Measurements from ENCODE around the gene NPL. TPM values are rescaled to one million over a fixed set of nuclear protein-coding genes. Genes with fewer than 3 reads are reported as not detected.

Gene NPL
- total RNA-seq, 1 experiment from 2014 or later: 2.4 TPM

DNA sequence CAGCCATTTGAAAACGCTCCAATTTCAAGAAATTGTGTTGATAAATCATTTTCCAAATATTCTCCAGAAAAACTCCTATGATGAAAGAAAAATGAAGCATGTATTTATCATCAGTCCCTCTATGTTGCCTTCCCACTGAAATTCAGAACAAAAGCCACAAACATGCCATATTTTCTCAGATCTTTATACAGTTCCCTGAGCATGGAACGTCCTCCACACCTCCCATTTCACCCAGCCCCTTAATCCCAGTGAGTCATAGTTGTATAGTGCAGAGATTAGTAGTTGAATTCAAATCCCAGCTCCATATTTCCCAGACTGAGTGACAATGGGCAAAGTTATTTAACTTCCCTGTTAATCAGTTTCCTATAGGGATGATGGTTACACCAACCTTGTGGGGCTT is 20.6 kb upstream of the NPL start:
- no peak overlapping the region for H3K4ac ChIP-seq (ENCODE audit: low read depth, low read length)
- H3K27me3 Mint-ChIP-seq (ENCODE audit: low read depth): no peaks in the 10 kb centered on the region; the same call in 1 of the 2 replicates

More for the DNA sequence above, 20.6 kb upstream of the NPL start:
- H3K79me1 ChIP-seq (ENCODE audit: insufficient read depth, low read depth, low read length, poor library complexity, severe bottlenecking): no peaks in the 10 kb centered on the region
- no peak overlapping the region for H2BK12ac ChIP-seq (ENCODE audit: insufficient read length, low read depth, low read length)
- no peak overlapping the region for H3K27ac Mint-ChIP-seq
- H2BK120ac ChIP-seq (ENCODE audit: low read depth, low read length, poor library complexity, severe bottlenecking): no peak overlapping the region
- H4K8ac ChIP-seq (replicated peaks; ENCODE audit: insufficient read length, low read depth, low read length): no peak overlapping the region
- H3K79me2 ChIP-seq (ENCODE audit: insufficient read depth, low read length): no peaks in the 10 kb centered on the region
- no peak overlapping the region for H3K4me3 Mint-ChIP-seq
- H3K27ac ChIP-seq (ENCODE audit: insufficient read length, low read depth, low read length): no peak overlapping the region
- H3K9me3 Mint-ChIP-seq: no peaks in the 10 kb centered on the region
- H3K4me2 ChIP-seq (ENCODE audit: insufficient read depth, insufficient read length, low read length): no peak overlapping the region
- TF ChIP-seq, protein P1, sequence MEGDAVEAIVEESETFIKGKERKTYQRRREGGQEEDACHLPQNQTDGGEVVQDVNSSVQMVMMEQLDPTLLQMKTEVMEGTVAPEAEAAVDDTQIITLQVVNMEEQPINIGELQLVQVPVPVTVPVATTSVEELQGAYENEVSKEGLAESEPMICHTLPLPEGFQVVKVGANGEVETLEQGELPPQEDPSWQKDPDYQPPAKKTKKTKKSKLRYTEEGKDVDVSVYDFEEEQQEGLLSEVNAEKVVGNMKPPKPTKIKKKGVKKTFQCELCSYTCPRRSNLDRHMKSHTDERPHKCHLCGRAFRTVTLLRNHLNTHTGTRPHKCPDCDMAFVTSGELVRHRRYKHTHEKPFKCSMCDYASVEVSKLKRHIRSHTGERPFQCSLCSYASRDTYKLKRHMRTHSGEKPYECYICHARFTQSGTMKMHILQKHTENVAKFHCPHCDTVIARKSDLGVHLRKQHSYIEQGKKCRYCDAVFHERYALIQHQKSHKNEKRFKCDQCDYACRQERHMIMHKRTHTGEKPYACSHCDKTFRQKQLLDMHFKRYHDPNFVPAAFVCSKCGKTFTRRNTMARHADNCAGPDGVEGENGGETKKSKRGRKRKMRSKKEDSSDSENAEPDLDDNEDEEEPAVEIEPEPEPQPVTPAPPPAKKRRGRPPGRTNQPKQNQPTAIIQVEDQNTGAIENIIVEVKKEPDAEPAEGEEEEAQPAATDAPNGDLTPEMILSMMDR (conservative IDR thresholded peaks at IDR 0.05): no peak
- no peak overlapping the region for H2AK5ac ChIP-seq (ENCODE audit: insufficient read length, low read length)
- H3K9ac ChIP-seq (ENCODE audit: extremely low read depth, insufficient read length, low read length): no peak overlapping the region
- no CpG with 5 or more reads among the region's 2 CpGs for WGBS (ENCODE audit: extremely low coverage, insufficient read length, low lambda C conversion rate)
- H2BK15ac ChIP-seq (ENCODE audit: low read depth, low read length): no peak overlapping the region
- H3K4me1 ChIP-seq (ENCODE audit: insufficient read depth, low read length): no peaks in the 10 kb centered on the region
- H3K23me2 ChIP-seq (ENCODE audit: insufficient read length, low read depth, low read length, poor library complexity, severe bottlenecking): no peaks in the 10 kb centered on the region
- H4K20me1 ChIP-seq (ENCODE audit: control insufficient read depth, insufficient read depth, insufficient read length): no peaks in the 10 kb centered on the region
- no peak overlapping the region for H3K18ac ChIP-seq (ENCODE audit: insufficient read length, low read depth, low read length)
- H2BK5ac ChIP-seq (ENCODE audit: insufficient read length, low read length): no peak overlapping the region
- no peak overlapping the region for H3T11ph ChIP-seq (ENCODE audit: low read length)
- H3K4me1 Mint-ChIP-seq: peaks cover 21 to 26% of the 10 kb centered on the region in 2 experiments
- H2BK20ac ChIP-seq (ENCODE audit: low read depth, low read length, poor library complexity, severe bottlenecking): no peak overlapping the region
- no peak overlapping the region for H2AFZ ChIP-seq (ENCODE audit: low read length)
- H3K36me3 Mint-ChIP-seq (ENCODE audit: insufficient read depth in 1 of 3, low read depth in 3 of 3): no peaks in the 10 kb centered on the region
- no peak overlapping the region for H4K91ac ChIP-seq (ENCODE audit: insufficient read length, low read depth, low read length)
- no peak overlapping the region for H4K5ac ChIP-seq (ENCODE audit: insufficient read length, low read depth, low read length)
- H3K9me3 ChIP-seq (ENCODE audit: control insufficient read depth, low read depth, low read length): no peaks in the 10 kb centered on the region
- H3K23ac ChIP-seq (ENCODE audit: insufficient read length, low read depth, low read length): no peak overlapping the region
- no peak for DNase-seq
- H3K27me3 ChIP-seq (ENCODE audit: insufficient read depth, low read length): no peaks in the 10 kb centered on the region
- no peak overlapping the region for H3K14ac ChIP-seq (ENCODE audit: insufficient read depth, low read length)
- H3K56ac ChIP-seq (ENCODE audit: insufficient read length, low read depth, low read length): no peak overlapping the region
